ENCODE data around the gene MED15. TPM values are rescaled to one million over a fixed set of nuclear protein-coding genes. Genes with fewer than 3 reads are reported as not detected.

Gene MED15
- total RNA-seq, 3 donors from 2014 or later (not counting 1 experiment from before 2014, with no cell fraction given): 269 to 291 (median 270) TPM

DNA sequence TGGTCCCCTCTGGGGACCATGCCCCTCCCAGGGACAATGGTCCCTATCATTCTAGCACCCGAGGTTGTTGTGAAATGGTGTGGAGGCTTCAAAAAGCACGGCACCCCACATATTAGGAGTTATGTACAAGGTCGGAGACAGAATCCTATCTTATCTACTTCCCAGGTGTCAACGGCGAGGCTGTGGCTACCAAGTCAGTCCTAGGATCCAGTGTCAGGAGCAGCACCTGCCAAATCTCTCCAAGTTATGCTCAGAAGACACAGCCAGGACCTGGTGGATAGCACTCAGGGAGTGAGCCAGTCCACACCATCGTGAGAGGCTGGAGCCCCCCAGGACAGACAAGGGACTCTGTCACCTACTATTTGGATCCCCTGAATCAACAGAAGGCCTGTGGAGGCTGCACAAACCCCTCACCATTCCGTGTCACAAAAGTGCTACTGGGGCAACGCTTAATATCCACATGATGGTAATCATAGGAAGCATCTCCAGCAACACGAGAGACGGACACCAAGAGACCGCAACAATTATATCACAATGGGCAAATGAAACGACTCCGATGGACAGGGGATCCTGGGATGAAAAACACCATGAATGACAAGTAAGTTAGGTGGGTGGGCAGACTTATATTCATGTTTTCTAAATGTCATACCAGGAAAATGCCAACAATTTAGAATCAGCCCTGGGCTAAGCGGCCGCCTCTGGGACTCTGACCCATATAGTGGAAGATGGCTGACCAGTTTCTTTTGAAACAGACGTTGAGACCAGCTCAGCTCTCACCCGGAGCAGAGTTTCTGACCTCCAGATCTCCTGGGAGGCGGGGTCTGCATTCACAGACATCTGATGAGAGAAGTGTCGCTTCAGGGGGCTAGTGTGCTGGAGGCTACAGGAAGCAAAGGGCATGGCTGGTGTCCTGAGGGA lies 108.4 kb downstream of the MED15 start:
- Mint-ChIP-seq H3K27me3 (ENCODE audit: low read depth in 2 of 2) (no peaks in the 10 kb centered on the region), H3K4me3 (no peak overlapping the region), H3K4me1 (peaks cover 17 to 22% of the 10 kb centered on the region in 2 donors), H3K27ac (no peak overlapping the region), H3K9me3 (no peaks in the 10 kb centered on the region), H3K36me3 (no peaks in the 10 kb centered on the region)
- TF ChIP-seq, protein P1, sequence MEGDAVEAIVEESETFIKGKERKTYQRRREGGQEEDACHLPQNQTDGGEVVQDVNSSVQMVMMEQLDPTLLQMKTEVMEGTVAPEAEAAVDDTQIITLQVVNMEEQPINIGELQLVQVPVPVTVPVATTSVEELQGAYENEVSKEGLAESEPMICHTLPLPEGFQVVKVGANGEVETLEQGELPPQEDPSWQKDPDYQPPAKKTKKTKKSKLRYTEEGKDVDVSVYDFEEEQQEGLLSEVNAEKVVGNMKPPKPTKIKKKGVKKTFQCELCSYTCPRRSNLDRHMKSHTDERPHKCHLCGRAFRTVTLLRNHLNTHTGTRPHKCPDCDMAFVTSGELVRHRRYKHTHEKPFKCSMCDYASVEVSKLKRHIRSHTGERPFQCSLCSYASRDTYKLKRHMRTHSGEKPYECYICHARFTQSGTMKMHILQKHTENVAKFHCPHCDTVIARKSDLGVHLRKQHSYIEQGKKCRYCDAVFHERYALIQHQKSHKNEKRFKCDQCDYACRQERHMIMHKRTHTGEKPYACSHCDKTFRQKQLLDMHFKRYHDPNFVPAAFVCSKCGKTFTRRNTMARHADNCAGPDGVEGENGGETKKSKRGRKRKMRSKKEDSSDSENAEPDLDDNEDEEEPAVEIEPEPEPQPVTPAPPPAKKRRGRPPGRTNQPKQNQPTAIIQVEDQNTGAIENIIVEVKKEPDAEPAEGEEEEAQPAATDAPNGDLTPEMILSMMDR (IDR thresholded peaks at IDR 0.05): no peak
- WGBS (ENCODE audit: insufficient coverage): 89% methylated on average over 19 of the region's 19 CpGs
- Histone ChIP-seq H3K27me3 (ENCODE audit: control insufficient read depth, insufficient read depth, low read length) (no peaks in the 10 kb centered on the region), H3K4me3 (ENCODE audit: low read length) (no peak overlapping the region), H3K9me3 (ENCODE audit: control insufficient read depth, insufficient read depth, low read length) (no peaks in the 10 kb centered on the region), H3K36me3 (ENCODE audit: control insufficient read depth, insufficient read depth, low read length) (no peaks in the 10 kb centered on the region), H3K4me1 (ENCODE audit: control insufficient read depth, insufficient read depth, low read length) (peaks cover 20% of the 10 kb centered on the region), H3K27ac (ENCODE audit: low read length) (no peak overlapping the region)
- DNase-seq (no peak), ATAC-seq (no peak)
- intact Hi-C loops (cut with micrococcal nuclease): no loop called here

DNA sequence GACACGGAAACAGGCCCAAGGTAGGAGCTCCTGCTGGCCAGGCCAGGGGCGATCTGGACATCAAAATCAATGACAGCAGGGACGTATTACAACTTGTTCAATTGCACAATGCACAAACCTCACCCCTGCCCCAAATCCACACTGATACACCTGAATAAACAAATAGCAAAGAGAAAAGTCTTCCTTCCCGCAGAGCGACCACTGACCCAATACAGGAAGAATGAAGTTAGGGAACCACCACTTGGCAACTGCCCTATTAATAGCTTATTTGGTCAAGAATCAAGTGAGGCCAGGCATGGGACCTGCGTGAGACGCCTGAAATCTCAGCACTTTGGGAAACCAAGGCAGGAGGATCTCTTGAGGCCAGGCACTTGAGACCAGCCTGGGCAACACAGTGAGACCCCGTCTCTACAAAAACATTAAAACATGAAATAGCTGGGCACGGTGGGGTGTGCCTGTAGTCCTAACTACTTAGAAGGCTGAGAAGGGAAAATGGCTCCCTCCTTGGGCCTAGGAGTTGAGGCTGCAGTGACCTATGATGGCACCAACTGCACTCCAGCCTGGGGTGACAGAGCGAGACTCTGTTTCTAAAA lies 109.1 kb downstream of the MED15 start:
- Histone ChIP-seq H3K4me1 (ENCODE audit: control insufficient read depth, insufficient read depth, low read length) (peaks cover 12% of the 10 kb centered on the region), H3K36me3 (ENCODE audit: control insufficient read depth, insufficient read depth, low read length) (no peaks in the 10 kb centered on the region), H3K27me3 (ENCODE audit: control insufficient read depth, insufficient read depth, low read length) (no peaks in the 10 kb centered on the region), H3K4me3 (ENCODE audit: low read length) (no peak overlapping the region), H3K27ac (ENCODE audit: low read length) (no peak overlapping the region), H3K9me3 (ENCODE audit: control insufficient read depth, insufficient read depth, low read length) (no peaks in the 10 kb centered on the region)
- Mint-ChIP-seq H3K27ac (no peak overlapping the region), H3K36me3 (no peaks in the 10 kb centered on the region), H3K4me1 (peaks cover 11 to 14% of the 10 kb centered on the region in 2 donors), H3K27me3 (ENCODE audit: low read depth in 2 of 2) (no peaks in the 10 kb centered on the region), H3K9me3 (no peaks in the 10 kb centered on the region), H3K4me3 (no peak overlapping the region)
- TF ChIP-seq, protein P1 (IDR thresholded peaks at IDR 0.05): no peak
- intact Hi-C loops (cut with micrococcal nuclease): no loop called here
- WGBS (ENCODE audit: insufficient coverage): 92% methylated on average over 9 of the region's 10 CpGs
- ATAC-seq: no peak
- DNase-seq: no peak

DNA sequence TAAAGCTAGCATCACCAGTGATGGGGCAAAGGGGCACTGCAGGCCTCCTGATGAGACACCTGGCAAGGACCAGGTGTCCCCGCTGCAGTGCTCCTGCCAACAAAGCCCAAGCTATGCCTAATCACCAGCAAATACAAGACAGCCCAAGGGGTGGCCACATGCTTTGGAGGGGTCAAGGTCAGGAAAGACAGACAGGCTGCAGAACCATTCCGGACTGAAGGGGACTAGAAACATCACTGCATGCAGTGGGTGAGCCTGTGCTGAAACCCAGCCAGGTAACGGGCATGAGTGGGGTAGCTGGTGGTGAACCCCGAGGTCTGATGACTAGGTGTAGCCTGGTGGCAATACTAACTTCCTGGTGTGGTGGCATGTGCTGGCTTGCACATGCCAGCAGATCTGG lies 111.1 kb downstream of the MED15 start:
- Histone ChIP-seq H3K4me1 (ENCODE audit: control insufficient read depth, insufficient read depth, low read length) (no peaks in the 10 kb centered on the region), H3K27ac (ENCODE audit: low read length) (no peak overlapping the region), H3K4me3 (ENCODE audit: low read length) (no peak overlapping the region), H3K27me3 (ENCODE audit: control insufficient read depth, insufficient read depth, low read length) (no peaks in the 10 kb centered on the region), H3K36me3 (ENCODE audit: control insufficient read depth, insufficient read depth, low read length) (no peaks in the 10 kb centered on the region), H3K9me3 (ENCODE audit: control insufficient read depth, insufficient read depth, low read length) (no peaks in the 10 kb centered on the region)
- no peaks in the 10 kb centered on the region for H3K9me3 Mint-ChIP-seq
- ATAC-seq (peak in 1 of 3 donors; percentile 33), DNase-seq (no peak)
- H3K27me3 Mint-ChIP-seq (ENCODE audit: low read depth in 2 of 2): no peaks in the 10 kb centered on the region
- H3K4me3 Mint-ChIP-seq: no peak overlapping the region
- no peak overlapping the region for H3K27ac Mint-ChIP-seq
- WGBS (ENCODE audit: insufficient coverage): 68% methylated on average over 4 of the region's 4 CpGs
- H3K4me1 Mint-ChIP-seq: peaks cover 7 to 8% of the 10 kb centered on the region in 2 donors
- intact Hi-C loops (cut with micrococcal nuclease): no loop called here
- no peaks in the 10 kb centered on the region for H3K36me3 Mint-ChIP-seq
- TF ChIP-seq, protein P1 (IDR thresholded peaks at IDR 0.05): no peak
